CD4-positive, alpha-beta T cell treated with Interleukin-12 subunit alpha and Interleukin-12 subunit beta, for 1 hour (primary cell): ENCODE data around the gene SACM1L.

ENCODE experiments used
- DNase-seq: peaks from one replicate; pipeline ENCODE4 v3.0.0-alpha.2; 2020

SACM1L gene

DNA sequence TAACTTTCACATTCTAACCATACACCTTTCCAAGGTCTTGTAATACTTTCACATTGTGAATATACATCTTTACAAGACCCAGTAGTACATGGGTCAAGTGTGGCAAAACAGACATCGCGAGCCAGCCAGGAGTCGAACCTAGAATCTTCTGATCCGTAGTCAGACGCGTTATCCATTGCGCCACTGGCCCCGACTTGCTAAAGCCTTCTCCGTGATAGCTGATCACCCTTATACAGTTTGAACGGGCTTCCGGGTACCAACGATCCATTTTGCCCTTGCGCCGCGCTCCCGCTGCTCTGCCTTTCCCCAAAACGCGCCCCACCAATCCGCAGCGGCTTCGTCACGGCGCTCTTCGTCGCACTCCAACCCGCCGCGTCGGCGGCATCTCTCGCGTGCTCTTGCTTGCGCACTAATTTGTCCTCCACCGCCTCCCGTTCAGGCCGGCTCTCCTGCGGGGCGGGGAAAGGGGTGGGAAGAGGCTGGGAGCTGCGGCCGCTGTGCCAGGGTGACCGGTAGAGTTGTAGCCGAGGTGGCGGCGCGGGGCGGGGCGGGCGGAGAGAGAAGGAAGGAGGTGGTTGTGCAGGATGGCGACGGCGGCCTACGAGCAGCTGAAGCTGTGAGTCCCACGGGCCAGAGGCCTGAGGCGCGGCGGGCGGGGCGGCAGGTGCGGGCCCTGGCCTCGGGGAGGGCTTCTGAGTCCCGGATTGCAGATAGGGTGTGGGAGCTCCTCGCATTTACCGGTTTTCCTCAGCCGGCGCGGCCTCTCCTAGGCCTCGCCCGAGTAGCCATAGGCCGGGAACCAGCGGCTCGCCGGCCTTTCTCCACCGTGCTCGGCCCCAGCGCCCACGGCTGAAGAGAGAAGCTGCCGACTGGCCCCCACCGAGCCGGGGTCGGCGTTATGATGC is at the start of gene SACM1L:
SACM1L (plus strand) TSS at position 515 of the 905 bp plus-strand sequence; CDS start at position 585, 70 bp downstream.
- DNase-seq: peak; percentile 98

GRCh38 chr3:45640091-45640507 is 49.1 kb upstream of the SACM1L start:
- no peak for DNase-seq

GRCh38 chr3:45640724-45641361 is 48.4 kb upstream of the SACM1L start:
- DNase-seq: no peak

DNA sequence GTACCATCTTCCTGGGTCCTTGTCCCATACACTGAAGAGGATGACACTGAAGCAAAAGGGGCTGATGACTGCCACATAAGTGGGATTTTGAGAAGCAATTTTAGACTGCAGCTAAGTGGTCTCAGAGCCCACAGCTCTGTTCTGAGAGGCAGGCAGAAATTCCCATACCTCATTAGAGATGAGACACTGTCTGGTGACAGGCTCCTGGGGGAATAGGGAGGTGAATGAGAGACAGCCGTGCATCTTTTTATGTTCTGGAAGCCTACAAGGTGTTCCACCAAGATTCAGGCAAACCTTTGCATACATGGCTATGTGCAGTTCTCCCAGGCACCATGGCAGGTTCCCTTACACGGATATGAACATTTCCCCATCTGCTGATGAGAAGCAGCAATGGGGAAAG is 47.4 kb upstream of the SACM1L start:
- DNase-seq: no peak

DNA sequence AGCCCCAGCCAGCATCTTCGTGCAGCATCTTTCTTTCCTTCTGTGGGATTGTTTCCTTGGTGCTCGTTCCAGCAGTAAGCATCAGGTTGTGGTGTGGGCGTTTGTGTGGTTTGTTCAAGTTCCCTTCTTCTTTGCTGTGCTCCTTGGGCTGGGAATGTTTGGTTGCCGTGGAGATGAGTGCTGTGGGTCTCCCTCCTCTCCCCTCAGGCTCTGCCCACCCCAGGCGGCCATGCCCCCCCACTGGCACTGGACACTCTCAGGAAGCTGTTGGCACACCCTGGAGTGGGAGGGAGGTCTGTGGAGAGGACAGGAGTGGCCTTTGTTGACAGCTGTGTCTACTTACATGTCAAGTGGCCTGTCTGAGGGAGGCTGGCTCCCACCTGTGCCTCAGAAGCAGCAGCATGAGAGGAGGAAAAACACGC is 46.5 kb upstream of the SACM1L start:
- DNase-seq: no peak

GRCh38 chr3:45644063-45644790 is 45.0 kb upstream of the SACM1L start:
- no peak for DNase-seq

GRCh38 chr3:45644791-45645201 is 44.4 kb upstream of the SACM1L start:
- DNase-seq: no peak

- DNase-seq: no peak
Measured at GRCh38 chr3:45646051-45646585, 43.1 kb upstream of the SACM1L start.

- DNase-seq: no peak
Measured at GRCh38 chr3:45647148-45647619, 42.0 kb upstream of the SACM1L start.

DNA sequence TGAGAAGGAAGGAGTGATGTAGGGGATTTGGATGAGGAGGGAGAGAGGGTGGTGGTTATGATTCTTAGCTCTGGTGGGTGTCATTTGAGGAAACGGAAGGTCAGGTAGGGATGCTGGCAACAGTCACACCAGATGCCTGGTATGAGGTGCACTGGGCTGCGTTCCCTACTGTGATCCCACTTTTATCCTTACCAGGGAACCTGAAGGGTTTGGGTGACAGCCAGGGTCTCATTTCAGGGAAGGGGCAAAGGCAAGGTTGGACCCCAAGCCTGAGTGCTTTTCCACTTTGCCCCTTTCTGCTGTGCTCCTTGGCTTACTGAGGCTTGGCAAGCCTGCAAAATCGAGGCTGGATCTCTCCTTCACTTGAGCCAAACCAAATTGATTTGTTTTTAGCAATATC is 36.0 kb upstream of the SACM1L start:
- no peak for DNase-seq

DNA sequence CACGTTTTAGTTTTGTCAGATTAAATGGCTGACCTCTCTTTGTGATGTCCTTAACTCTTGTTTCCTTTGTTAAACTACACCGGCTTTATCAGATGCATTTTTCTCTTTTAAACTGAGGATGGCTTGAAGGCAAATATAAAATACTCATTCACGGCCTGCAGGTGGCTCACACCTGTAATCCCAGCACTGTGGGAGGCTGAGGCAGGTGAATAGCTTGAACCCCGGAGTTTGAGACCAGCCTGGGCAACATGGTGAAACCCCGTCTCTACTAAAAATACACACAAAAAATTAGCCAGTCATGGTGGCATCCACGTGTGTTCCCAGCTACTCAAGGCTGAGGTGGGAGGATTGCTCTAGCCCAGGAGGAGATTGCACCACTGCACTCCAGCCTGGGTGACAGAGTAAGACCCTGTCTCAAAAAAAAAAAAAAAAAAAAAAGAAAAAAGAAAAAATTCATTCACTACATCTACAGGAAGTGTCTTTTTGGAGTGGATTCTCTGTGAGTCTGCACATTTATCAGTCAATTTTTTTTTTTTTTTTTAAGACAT is 34.7 kb upstream of the SACM1L start:
- no peak for DNase-seq

DNA sequence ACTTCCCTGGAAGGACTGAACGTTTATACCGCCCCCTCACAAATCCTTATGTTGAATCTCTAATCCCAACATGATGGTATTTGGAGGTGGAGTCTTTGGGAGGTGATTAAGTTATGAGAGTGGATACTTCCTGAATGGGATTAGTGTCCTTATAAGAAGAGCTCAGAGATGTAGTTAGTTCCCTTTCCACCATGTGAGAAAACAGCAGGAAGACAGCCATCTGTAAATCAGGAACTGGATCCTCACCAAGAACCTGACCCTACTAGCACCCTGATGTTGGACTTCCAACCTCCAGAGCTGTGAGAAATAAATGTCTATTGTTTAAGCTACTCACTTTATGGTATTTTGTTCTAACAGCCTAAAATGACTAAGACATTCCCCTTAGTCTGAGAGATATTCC is 33.3 kb upstream of the SACM1L start:
- no peak for DNase-seq

GRCh38 chr3:45656575-45657363 is 32.4 kb upstream of the SACM1L start:
- peak; percentile 84 for DNase-seq

- no peak for DNase-seq
Measured at GRCh38 chr3:45657853-45658252, 31.3 kb upstream of the SACM1L start.

GRCh38 chr3:45659661-45660566 is 29.3 kb upstream of the SACM1L start:
- DNase-seq: peak; percentile 48

GRCh38 chr3:45660567-45660901 is 28.7 kb upstream of the SACM1L start:
- DNase-seq: no peak

GRCh38 chr3:45664578-45664977 is 24.6 kb upstream of the SACM1L start:
- DNase-seq: peak; percentile 79

DNA sequence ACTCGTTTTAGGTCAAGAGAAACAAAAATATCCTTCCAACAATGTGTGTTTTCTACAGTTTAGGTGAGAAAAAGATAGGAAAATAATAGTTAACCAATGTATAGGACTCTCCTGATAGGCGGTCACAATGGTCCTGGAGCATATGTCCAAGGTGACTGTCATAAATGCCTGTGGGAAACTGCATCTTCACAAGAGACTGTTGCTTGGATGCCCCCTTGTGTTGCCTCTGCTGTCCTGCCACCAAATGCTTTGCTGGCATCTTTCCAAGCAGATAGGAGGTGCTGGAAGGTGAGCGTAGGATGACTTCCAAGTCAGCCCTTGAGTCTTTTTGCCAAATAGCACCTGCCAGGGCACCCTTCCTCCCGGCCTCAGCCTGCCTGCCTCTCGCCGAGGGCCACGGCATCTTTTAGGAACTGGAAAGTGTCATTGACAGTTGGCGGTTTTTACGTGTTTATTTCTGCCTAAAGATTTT is 24.1 kb upstream of the SACM1L start:
- peak; percentile 83 for DNase-seq

DNA sequence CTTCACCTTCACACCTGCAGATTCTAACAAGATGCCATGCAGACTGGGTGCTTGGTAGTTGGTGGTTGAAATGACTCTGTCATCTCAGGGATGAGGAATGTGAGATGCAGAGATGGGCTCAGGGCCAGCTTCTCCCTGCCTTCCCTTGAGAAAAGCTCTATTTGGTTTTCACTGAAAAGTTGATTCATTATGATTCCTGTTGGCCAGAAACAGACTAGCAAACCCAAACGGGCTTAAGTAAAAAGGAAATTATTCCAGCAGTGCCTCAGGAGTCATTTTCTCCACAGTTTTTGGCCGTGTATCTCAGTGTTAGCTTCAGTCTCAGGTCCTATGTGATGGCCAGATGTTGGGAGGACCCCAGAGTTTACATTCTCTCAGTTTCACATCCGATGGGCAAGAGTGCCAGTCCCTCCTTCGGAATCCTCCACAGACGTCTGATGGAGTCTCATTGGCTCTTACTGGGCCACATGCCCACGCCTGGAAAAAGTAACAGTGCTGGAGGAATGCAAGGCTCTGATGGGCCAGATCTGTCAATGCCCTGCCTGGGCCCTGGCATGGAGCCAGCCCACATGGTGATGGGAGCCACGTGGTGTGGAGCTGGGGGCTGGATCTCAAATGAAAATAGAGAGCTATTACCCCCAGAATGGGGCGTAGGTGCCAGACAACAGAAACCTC is 22.3 kb upstream of the SACM1L start:
- DNase-seq: no peak

DNA sequence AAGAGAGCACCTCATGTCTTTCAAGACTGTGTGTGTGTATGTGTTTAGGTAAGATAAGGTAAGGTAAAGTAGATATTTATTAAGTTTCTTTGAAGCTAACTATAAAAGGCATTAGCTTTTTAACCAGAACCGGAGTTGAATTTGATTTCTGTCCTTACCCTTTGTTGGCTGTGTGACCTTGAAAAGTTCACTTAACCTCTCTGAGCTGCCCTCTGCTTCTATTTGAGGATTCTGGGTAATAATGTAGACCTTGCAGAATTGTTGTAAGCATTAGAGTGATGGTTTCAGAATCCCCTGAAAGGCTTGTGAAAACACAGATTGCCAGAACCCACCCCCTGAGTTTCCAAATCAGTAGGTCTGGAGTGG is 21.6 kb upstream of the SACM1L start:
- no peak for DNase-seq
